HG02885 (cell line): ENCODE measurements around the gene PRKAG2.
"Not testable (repeated sequence)": the region's sequence is repeated elsewhere in the genome, so short reads cannot be mapped to it uniquely, and the experiment has no call there.

Source experiments
- ATAC-seq: cut with Tn5 transposase; IDR thresholded peaks from one replicate; pipeline ENCODE4 v1.9.1; 2021; ENCODE audit warnings: mild to moderate bottlenecking; ENCODE audit not compliant: unreplicated experiment, poor library complexity

The PRKAG2 gene

GRCh38 chr7:151758622-151759540 is 118.0 kb downstream of the PRKAG2 start:
- ATAC-seq = no peak

GRCh38 chr7:151757274-151757673 is 119.6 kb downstream of the PRKAG2 start:
- ATAC-seq = no peak

- ATAC-seq = no peak
Observed at GRCh38 chr7:151756866-151757265, 120.0 kb downstream of the PRKAG2 start.

- no peak for ATAC-seq
Observed at GRCh38 chr7:151756076-151756731, 120.7 kb downstream of the PRKAG2 start.

GRCh38 chr7:151755131-151755801 is 121.6 kb downstream of the PRKAG2 start:
- ATAC-seq = no peak

- ATAC-seq = no peak
Observed at GRCh38 chr7:151754688-151755130, 122.2 kb downstream of the PRKAG2 start.

- peak; percentile 55 for ATAC-seq
Observed at GRCh38 chr7:151754142-151754590, 122.7 kb downstream of the PRKAG2 start.

GRCh38 chr7:151752816-151753595 is 123.9 kb downstream of the PRKAG2 start:
- ATAC-seq = no peak

- no peak for ATAC-seq
Observed at GRCh38 chr7:151752037-151752436, 124.9 kb downstream of the PRKAG2 start.

- ATAC-seq = no peak
Observed at GRCh38 chr7:151748733-151749132, 128.2 kb downstream of the PRKAG2 start.

GRCh38 chr7:151748021-151748420 is 128.9 kb downstream of the PRKAG2 start:
- not testable (repeated sequence) for ATAC-seq

- ATAC-seq = no peak
Observed at GRCh38 chr7:151745706-151746105, 131.2 kb downstream of the PRKAG2 start.

- no peak for ATAC-seq
Observed at GRCh38 chr7:151744656-151745638, 132.0 kb downstream of the PRKAG2 start.

- no peak for ATAC-seq
Observed at GRCh38 chr7:151744051-151744580, 132.8 kb downstream of the PRKAG2 start.

GRCh38 chr7:151743481-151743983 is 133.4 kb downstream of the PRKAG2 start:
- no peak for ATAC-seq

- ATAC-seq = no peak
Observed at GRCh38 chr7:151742713-151743480, 134.0 kb downstream of the PRKAG2 start.

- no peak for ATAC-seq
Observed at GRCh38 chr7:151741585-151741984, 135.3 kb downstream of the PRKAG2 start.
